T-helper 1 cell treated with Interleukin-12 subunit alpha and Interleukin-12 subunit beta and Interleukin-4 antibody, amounts not matched to agents 30 ng/mL and 1 ng/mL, for 36 hours (primary cell): Measurements from ENCODE around the gene DOCK2. TPM values are rescaled to one million over a fixed set of nuclear protein-coding genes. Genes with fewer than 3 reads are reported as not detected.

ENCODE experiments used
- intact Hi-C: fragments of 100-400 bp; cut with micrococcal nuclease; formaldehyde crosslinking; loops from one replicate; pipeline ENCODE4 v1.15.1; 2024
- total RNA-seq: library from RNA; stranded (reverse); gene quantifications from 2 replicates; pipeline ENCODE4 v1.2.3, GENCODE V29; 2022

DOCK2 gene
- total RNA-seq, 1 donor from 2014 or later = 346 TPM

- intact Hi-C loops = no loop called here
Measured at GRCh38 chr5:170010595-170010994, 373.5 kb downstream of the DOCK2 start.

- intact Hi-C loops = no loop called here
Measured at GRCh38 chr5:170011751-170012150, 374.7 kb downstream of the DOCK2 start.

- intact Hi-C loops = no loop called here
Measured at GRCh38 chr5:170012622-170013021, 375.5 kb downstream of the DOCK2 start.

GRCh38 chr5:170020423-170020822 is 383.3 kb downstream of the DOCK2 start:
- intact Hi-C loops = no loop called here

- intact Hi-C loops = no loop called here
Measured at GRCh38 chr5:170021506-170021905, 384.4 kb downstream of the DOCK2 start.

GRCh38 chr5:170025853-170026252 is 388.8 kb downstream of the DOCK2 start:
- intact Hi-C loops = no loop called here

- intact Hi-C loops = no loop called here
Measured at GRCh38 chr5:170028124-170028523, 391.0 kb downstream of the DOCK2 start.

GRCh38 chr5:170034231-170034630 is 397.2 kb downstream of the DOCK2 start:
- intact Hi-C loops = no loop called here

- intact Hi-C loops = no loop called here
Measured at GRCh38 chr5:170038241-170038640, 401.2 kb downstream of the DOCK2 start.

GRCh38 chr5:170039830-170040229 is 402.8 kb downstream of the DOCK2 start:
- intact Hi-C loops = no loop called here

- intact Hi-C loops = no loop called here
Measured at GRCh38 chr5:170046241-170046640, 409.2 kb downstream of the DOCK2 start.

GRCh38 chr5:170049713-170050112 is 412.6 kb downstream of the DOCK2 start:
- intact Hi-C loops = no loop called here

GRCh38 chr5:170053896-170054295 is 416.8 kb downstream of the DOCK2 start:
- intact Hi-C loops = no loop called here

GRCh38 chr5:170055606-170056005 is 418.5 kb downstream of the DOCK2 start:
- intact Hi-C loops = no loop called here

GRCh38 chr5:170056561-170057267 is 419.6 kb downstream of the DOCK2 start:
- intact Hi-C loops = no loop called here

GRCh38 chr5:170057311-170057710 is 420.2 kb downstream of the DOCK2 start:
- intact Hi-C loops = no loop called here

GRCh38 chr5:170059221-170059620 is 422.1 kb downstream of the DOCK2 start:
- intact Hi-C loops = no loop called here

GRCh38 chr5:170067152-170067551 is 430.1 kb downstream of the DOCK2 start:
- intact Hi-C loops = no loop called here

GRCh38 chr5:170067574-170068170 is 430.6 kb downstream of the DOCK2 start:
- intact Hi-C loops = no loop called here

- intact Hi-C loops = no loop called here
Measured at GRCh38 chr5:170069512-170069911, 432.4 kb downstream of the DOCK2 start.

- intact Hi-C loops = no loop called here
Measured at GRCh38 chr5:170070556-170071412, 433.7 kb downstream of the DOCK2 start.

- intact Hi-C loops = no loop called here
Measured at GRCh38 chr5:170071748-170072147, 434.7 kb downstream of the DOCK2 start.
